ENCODE results near the gene GPRC5C.

GPRC5C gene

DNA sequence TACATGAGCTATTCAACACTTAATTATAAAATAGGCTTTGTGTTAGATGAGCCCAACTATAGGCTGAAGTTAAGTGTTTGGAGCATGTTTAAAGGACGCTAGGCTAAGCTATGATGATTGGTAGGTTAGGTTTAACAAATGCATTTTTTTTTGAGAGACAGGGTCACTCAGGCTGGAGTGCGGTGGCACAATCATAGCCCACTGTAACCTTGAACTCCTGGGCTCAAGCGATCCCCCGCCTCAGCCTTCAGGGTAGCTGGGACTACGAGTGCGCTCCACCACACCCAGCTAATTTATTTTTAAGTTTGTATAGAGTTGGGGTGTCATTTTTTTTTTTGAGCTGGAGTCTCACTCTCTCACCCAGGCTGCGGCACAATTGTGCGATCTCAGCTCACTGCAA is 19.3 kb upstream of the GPRC5C start:
- Histone ChIP-seq H3K36me3 (ENCODE audit: insufficient read depth, low read length) (no peaks in the 10 kb centered on the region), H2AFZ (ENCODE audit: low read depth, low read length) (no peak overlapping the region), H3K27me3 (ENCODE audit: insufficient read depth, low read length, poor library complexity) (no peaks in the 10 kb centered on the region), H3K9me3 (ENCODE audit: insufficient read depth, low read length, severe bottlenecking) (no peaks in the 10 kb centered on the region), H3K4me1 (ENCODE audit: insufficient read depth, low read length) (no peaks in the 10 kb centered on the region; the same call in 1 of the 2 replicates), H3K4me3 (ENCODE audit: low read depth in 1 of 2, low read length in 2 of 2) (no peak overlapping the region), H3K4me2 (ENCODE audit: insufficient read depth, low read length) (no peak overlapping the region), H3K9ac (ENCODE audit: low read depth, low read length) (no peak overlapping the region), H3K27ac (ENCODE audit: low read length) (no peak overlapping the region), H3K79me2 (ENCODE audit: insufficient read depth, low read length) (no peaks in the 10 kb centered on the region), H4K20me1 (ENCODE audit: insufficient read depth, low read length) (no peaks in the 10 kb centered on the region)
- no peak for DNase-seq
- no peak for TF ChIP-seq EZH2 (IDR thresholded peaks at IDR 0.05; ENCODE audit: borderline replicate concordance, low read depth, low read length, severe bottlenecking)
- TF ChIP-seq, protein P1, sequence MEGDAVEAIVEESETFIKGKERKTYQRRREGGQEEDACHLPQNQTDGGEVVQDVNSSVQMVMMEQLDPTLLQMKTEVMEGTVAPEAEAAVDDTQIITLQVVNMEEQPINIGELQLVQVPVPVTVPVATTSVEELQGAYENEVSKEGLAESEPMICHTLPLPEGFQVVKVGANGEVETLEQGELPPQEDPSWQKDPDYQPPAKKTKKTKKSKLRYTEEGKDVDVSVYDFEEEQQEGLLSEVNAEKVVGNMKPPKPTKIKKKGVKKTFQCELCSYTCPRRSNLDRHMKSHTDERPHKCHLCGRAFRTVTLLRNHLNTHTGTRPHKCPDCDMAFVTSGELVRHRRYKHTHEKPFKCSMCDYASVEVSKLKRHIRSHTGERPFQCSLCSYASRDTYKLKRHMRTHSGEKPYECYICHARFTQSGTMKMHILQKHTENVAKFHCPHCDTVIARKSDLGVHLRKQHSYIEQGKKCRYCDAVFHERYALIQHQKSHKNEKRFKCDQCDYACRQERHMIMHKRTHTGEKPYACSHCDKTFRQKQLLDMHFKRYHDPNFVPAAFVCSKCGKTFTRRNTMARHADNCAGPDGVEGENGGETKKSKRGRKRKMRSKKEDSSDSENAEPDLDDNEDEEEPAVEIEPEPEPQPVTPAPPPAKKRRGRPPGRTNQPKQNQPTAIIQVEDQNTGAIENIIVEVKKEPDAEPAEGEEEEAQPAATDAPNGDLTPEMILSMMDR (IDR thresholded peaks at IDR 0.05; ENCODE audit: borderline replicate concordance, extremely low read depth, low read length, poor library complexity, severe bottlenecking), result no peak
- no peak for ATAC-seq (ENCODE audit: insufficient read depth, low read depth)

- Histone ChIP-seq H3K79me2 (ENCODE audit: insufficient read depth, low read length) (no peaks in the 10 kb centered on the region), H3K9ac (ENCODE audit: low read depth, low read length) (no peak overlapping the region), H3K4me1 (ENCODE audit: insufficient read depth, low read length) (peaks cover 2% of the 10 kb centered on the region; the same call in 1 of the 2 replicates), H3K27me3 (ENCODE audit: insufficient read depth, low read length, poor library complexity) (no peaks in the 10 kb centered on the region), H3K4me2 (ENCODE audit: insufficient read depth, low read length) (no peak overlapping the region), H3K36me3 (ENCODE audit: insufficient read depth, low read length) (no peaks in the 10 kb centered on the region), H2AFZ (ENCODE audit: low read depth, low read length) (no peak overlapping the region), H4K20me1 (ENCODE audit: insufficient read depth, low read length) (no peaks in the 10 kb centered on the region), H3K27ac (ENCODE audit: low read length) (no peak overlapping the region), H3K9me3 (ENCODE audit: insufficient read depth, low read length, severe bottlenecking) (no peaks in the 10 kb centered on the region), H3K4me3 (ENCODE audit: low read depth in 1 of 2, low read length in 2 of 2) (no peak overlapping the region)
- DNase-seq (no peak), ATAC-seq (ENCODE audit: insufficient read depth, low read depth) (no peak)
- no peak for TF ChIP-seq EZH2 (IDR thresholded peaks at IDR 0.05; ENCODE audit: borderline replicate concordance, low read depth, low read length, severe bottlenecking)
- TF ChIP-seq, protein P1 (IDR thresholded peaks at IDR 0.05; ENCODE audit: borderline replicate concordance, extremely low read depth, low read length, poor library complexity, severe bottlenecking), result no peak
Observed at GRCh38 chr17:74413491-74413890, 18.4 kb upstream of the GPRC5C start.

- H3K9me3 ChIP-seq (ENCODE audit: insufficient read depth, low read length, severe bottlenecking), result no peaks in the 10 kb centered on the region
- no peaks in the 10 kb centered on the region for H4K20me1 ChIP-seq (ENCODE audit: insufficient read depth, low read length)
- TF ChIP-seq, protein P1 (IDR thresholded peaks at IDR 0.05; ENCODE audit: borderline replicate concordance, extremely low read depth, low read length, poor library complexity, severe bottlenecking), result no peak
- no peak for TF ChIP-seq EZH2 (IDR thresholded peaks at IDR 0.05; ENCODE audit: borderline replicate concordance, low read depth, low read length, severe bottlenecking)
- no peak for ATAC-seq (ENCODE audit: insufficient read depth, low read depth)
- H3K9ac ChIP-seq (ENCODE audit: low read depth, low read length), result no peak overlapping the region
- no peaks in the 10 kb centered on the region for H3K36me3 ChIP-seq (ENCODE audit: insufficient read depth, low read length)
- no peak overlapping the region for H3K27ac ChIP-seq (ENCODE audit: low read length)
- no peak overlapping the region for H3K4me2 ChIP-seq (ENCODE audit: insufficient read depth, low read length)
- peaks cover 6% of the 10 kb centered on the region; the same call in 1 of the 2 replicates for H3K4me1 ChIP-seq (ENCODE audit: insufficient read depth, low read length)
- H3K27me3 ChIP-seq (ENCODE audit: insufficient read depth, low read length, poor library complexity), result no peaks in the 10 kb centered on the region
- H3K4me3 ChIP-seq (ENCODE audit: low read depth in 1 of 2, low read length in 2 of 2), result no peak overlapping the region
- no peak overlapping the region for H2AFZ ChIP-seq (ENCODE audit: low read depth, low read length)
- DNase-seq, result no peak
- no peaks in the 10 kb centered on the region for H3K79me2 ChIP-seq (ENCODE audit: insufficient read depth, low read length)
Observed at GRCh38 chr17:74414510-74414909, 17.4 kb upstream of the GPRC5C start.

All from DND-41 (cell line).